Glomerular endothelial cell (primary cell): ENCODE data around the gene KLHDC4. TPM values are rescaled to one million over a fixed set of nuclear protein-coding genes. Genes with fewer than 3 reads are reported as not detected.
"Not testable (repeated sequence)": the region's sequence is repeated elsewhere in the genome, so short reads cannot be mapped to it uniquely, and the experiment has no call there.

Source experiments
- DNase-seq: peaks from one replicate; pipeline ENCODE4 v3.0.0-alpha.2; 2011; ENCODE audit warnings: low read depth, low spot score; ENCODE audit errors: extremely low read depth
- total RNA-seq: library from RNA; depleted of rRNA; stranded (reverse); fragments of >200 nt; gene quantifications from 2 replicates; pipeline ENCODE4 v1.2.3, GENCODE V29; 2015

The KLHDC4 gene
- total RNA-seq, 1 donor from 2014 or later: 21.3 TPM

DNA sequence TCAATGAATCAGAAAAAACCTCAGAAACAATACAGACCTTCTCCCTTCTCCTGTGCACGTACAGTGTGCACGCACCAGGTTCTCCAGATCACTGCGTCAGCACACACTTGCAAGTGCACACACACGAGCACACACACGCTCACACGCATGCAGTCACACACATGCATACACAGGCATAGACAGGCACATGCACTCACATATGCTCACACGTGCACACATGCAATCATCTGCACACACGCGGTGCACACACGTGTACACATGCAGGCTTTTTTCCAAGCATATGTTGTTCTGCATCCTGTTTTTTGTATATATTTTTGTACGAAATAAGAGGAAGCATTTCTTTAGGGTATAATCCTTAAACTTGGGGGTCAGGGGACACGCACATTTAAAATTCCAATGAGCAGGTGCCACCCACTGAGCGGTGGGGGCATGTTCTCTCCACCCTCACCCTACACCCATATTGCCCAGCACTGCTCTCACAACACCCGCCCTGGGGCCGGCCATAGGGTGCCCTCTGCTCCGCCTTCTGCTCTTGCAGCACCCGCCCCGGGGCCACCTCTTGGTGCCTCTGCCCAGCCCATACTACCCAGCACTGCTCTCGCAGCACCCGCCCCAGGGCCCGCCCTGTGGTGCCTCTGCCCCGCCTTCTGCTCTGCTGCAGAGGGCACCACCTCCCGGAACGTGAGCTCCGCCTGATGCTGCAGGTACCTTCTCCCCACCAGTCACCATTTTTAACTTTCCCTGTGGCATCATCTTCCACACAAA is 20.9 kb downstream of the KLHDC4 start:
- no peak for DNase-seq

DNA sequence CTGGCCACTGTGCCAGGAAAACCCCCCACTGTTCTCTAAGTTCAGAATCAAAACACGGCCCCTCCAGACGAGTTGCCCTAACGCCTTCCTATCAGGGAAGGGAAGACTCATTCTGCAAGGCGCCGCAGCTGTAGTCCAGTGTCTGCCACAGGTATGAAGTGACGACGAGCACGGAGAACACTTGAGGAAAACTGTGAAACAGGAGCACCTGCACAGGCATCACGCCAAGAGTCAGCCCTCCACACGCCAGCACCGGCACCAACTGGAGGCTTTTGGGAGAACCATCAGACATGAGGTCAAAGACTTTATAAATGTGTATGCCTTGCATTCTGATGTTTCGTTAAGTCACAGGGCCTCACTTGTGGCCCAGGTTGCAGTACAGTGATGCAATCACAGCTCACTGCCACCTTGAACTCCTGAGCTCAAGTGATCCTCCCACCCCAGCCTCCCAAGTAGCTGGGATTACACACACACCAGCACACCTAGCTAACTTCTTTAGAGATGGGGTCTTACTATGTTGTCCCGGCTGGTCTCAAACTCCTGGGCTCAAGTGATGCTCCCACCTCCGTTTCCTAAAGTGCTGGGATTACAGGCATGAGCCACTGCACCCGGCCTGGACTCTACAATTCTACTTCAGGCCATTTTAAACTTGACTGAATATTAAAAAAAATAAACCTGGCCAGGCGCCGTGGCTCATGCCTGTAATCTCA is 22.9 kb downstream of the KLHDC4 start:
- DNase-seq: no peak

DNA sequence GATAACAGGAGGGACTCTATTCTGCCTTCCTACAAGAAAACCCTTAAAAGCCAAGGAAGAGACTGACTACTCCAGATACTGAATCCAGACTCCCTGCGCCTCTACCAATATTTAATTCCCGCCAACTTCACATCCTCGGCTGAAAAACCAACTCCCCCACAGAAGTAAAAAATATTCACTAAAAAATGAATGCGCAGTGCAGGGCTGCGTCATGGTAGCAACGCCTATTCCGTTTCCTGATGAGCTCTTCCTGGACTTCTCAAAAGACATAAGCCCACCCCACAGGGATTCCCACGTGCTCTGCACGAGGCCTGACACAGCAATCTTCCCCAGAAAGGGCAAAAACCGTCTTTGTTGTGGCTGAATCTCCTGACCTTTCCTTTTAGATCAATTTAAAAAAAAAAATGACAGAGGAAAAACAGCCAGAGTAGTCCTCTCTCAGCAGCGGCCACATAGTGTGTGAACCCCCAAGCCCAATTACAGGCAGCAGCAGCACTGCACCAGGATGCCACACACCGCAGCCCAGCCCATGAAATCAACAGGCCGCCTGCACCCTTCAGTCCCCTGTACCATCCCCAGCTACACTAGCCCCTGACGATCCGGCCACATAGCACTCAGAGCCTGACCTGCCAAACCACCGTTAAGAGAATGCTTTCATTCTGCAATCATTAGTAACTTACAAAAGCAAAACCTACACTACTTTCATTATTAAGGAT is 23.9 kb downstream of the KLHDC4 start:
- no peak for DNase-seq

DNA sequence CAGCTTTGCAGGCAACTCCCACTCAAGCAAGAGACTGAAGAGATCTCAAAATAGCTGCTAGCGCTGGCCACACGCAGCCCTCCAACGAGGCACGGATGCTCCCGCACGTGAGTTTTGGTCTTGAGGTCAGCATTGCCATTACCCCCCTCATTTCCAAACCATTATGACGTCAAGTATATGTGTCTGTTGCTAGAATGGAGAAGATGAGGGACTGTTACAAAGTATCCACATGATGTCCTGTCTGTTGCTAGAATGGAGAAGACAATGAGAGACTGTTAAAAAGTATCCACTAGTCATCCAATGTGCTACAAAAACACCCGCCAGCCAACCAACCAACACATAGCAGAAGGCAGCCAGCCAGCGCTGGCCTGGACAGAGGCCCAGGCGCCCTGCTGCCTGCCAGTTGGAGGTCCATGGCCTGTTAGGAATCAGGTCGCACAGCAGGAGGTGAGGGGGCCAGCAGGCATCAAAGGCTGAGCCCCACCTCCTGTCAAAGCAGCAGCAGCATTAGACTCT is 24.8 kb downstream of the KLHDC4 start:
- no peak for DNase-seq

DNA sequence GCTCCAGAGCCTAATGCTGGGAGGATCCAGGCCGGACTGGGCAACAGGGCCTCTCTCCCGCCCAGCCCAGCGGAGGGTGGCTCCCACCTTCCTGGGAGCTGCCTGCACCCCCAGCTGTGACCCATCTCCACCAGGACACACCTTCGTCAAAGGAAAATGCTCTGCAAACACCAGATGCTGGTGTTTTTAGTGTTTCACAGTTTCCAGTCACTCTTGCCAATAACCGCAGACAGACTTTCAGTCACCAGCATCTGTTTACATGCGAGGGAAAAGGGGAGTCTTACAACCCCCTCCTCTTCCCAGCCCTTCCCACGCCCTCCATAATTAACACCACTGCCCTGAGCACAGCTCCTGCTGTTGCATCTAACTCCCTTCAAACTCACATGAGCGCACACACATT is 25.3 kb downstream of the KLHDC4 start:
- no peak for DNase-seq

DNA sequence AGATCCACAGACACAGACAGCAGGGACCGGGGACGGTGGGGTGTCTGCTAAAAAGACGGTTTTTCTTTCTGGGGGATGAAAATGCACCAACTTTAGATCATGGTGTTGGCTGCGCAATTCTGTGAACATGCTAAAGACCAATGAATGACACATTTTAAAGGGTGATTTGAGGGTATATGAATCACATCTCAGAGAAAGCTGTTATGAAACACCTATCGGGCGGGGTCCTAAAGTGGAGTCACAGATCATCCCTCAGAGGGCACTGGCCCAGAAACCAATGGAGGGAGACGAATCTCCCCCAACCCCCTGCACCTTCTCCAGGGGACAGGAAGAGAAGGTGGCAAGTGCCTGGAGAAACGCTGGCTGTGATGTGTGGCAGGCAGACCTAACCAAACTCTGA is 26.0 kb downstream of the KLHDC4 start:
- DNase-seq: no peak

DNA sequence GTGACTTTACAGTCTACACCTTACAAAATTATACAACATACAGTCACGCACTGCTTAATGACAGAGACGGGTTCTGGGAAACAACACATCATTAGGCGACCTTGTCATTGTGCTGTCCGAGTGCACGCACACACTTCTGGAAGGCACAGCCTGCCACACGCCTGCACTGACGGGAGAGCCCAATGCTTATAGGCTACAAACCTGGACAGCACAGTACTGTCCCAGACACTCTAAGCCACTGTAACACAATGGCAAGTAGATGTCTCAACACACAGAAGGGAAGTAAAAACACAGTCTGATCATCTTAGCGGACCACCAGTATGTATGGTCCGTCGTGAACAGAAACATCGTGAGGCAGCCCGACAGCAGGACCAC is 29.8 kb downstream of the KLHDC4 start:
- no peak for DNase-seq

DNA sequence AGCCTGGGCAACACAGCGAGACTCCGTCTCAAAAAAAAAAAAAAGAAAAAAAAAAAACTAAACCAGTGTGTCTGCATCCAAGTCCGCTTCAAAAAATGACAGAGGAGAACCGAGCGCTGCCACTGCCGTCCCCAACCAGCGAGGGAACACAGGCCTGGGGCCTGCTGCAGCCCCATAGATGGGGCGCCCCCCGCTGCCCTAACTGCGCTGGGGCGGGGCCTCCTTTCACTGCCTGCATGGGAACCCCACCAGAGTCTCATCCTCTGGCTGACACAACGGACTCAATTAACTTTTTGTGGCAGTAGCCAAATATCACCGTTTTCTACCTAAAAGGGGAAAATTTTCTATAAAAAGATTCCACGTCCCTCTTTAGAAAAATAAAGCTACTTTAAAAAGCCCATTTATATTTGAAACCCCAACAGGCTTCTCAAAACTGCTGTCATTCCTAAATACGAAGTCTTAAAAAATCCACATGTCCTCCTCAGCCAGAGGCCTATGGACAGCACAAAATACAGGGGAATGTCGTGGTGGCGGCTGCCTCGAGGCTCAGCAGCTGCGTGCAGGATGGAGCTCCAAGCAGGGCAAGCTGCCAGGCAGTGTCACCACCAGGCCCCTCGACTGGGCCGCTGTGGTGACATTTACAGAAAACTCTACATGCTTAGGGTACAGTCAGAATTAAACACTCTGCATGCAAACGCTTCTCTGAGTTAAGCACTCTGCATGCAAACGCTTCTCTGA is 30.3 kb downstream of the KLHDC4 start:
- DNase-seq: no peak

DNA sequence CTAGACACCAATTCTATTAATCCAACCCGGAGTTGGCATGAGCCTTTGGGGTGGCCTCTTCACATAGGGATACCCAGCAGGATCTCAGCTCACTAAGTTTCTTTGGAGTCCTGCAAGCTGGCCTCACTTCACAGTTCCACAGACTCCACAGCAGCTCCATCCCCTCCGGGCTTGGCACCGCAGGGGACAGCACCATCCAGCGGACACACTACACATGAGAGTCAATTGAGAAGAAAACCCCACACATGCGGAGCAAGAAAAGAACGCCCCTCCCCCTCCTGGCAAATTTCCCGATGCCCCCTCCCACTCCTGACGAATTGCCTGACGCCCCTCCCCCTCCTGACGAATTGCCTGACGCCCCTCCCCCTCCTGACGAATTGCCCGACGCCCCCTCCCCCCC is 31.1 kb downstream of the KLHDC4 start:
- no peak for DNase-seq

DNA sequence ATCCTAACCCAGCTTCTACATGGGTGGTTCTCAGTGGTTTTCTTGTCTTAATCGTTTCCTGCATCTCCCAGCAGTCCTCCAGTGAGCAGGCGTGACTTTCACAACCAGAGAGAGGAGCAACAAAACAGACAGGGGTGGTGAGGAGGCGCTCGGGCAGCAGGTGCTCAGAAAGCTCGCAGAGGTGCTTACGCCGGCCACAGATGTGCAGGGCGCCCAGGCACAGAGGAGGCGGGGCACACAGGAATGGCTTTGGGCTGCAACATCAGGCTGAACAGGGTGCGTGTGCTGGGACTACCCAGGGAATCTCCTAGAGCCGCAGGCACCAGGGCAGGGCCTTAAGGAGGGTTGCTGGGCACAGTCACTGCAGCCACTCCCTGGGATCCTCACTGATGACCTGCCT is 32.6 kb downstream of the KLHDC4 start:
- DNase-seq: no peak

DNA sequence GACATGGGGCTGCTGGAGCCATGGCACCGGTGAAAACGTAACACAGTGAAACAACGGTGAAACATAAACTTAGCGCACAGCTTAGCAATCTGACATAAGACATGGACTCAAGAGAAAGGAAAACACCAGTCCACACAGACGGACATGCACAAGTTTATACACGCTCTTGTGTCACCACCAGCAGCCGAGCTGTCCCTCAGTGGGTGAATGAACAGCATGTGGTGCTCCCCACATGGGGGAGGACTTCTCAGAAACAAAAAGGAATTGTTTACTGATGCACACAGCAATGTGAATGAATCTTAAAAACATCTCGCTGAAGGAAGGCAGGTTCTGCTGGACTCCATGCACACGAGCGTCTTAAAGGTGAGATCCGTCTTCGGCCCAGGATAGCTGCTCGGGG is 34.2 kb downstream of the KLHDC4 start:
- DNase-seq: no peak

DNA sequence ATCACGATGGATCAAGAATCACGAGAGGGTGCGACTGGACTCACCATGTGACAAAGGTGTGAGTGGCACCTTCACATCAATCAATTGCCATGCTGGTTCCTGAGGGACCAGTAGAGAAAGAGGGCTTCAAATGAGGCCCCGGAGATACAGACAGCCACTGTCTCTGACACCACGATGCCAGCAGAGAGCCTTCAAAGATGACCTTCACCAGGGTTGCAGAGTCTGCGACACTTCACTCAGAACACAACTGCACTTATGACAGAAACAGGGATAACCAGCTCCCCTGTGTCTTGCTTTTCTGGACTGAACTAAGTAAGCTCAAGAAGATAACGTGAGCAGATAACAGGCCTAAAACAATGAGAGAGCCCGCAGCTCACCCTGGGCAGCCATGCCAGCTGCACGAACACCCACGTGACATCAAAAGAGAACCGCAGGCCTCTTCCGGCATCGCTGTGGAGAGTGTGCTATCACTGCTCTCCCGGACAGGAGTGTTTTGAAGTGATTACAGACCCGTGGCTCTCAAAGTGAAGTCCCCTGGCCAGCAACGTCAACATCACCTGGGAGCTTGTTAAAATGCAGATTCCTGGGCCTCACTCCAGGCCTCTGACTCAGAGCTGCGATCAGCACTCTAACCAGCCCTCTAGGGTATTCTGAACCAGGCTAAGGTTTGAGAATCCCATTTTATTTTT is 36.4 kb downstream of the KLHDC4 start:
- DNase-seq: no peak

DNA sequence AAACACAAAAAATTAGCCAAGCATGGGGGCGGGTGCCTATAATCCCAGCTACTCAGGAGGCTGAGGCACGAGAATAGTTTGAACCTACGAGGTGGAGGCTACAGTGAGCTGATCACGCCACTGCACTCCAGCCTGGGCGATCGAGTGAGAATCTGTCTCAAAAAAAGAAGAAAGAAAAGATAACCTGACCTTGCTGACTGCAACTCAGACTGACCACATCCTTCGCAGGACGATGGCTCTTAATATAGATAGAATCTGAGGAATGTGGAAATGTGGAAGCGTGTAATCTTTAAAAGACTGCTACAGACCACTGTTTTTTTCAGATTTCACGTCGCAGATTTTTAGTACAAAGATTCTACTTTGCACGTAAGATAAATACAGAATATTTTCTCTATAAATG is 37.8 kb downstream of the KLHDC4 start:
- no peak for DNase-seq

DNA sequence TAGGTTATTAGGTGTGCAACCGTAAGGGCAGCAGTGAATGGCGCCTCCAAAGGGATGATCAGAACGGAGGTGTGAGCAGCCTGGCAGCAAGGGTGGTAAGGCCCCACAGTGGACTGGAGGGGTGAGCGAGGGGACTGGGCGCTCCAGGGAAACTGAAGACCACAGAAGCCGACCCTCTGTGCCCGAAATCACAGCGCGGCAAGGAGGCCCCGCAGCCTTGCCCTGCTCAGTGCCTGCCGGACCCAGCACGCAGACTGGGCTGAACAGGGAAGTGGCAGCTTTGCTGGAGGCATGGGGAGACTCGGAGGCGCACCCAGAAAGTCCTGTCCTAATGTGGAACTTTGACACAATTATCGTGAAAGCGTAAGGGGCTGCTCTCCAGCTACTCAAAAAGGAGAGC is 38.4 kb downstream of the KLHDC4 start:
- DNase-seq: no peak

DNA sequence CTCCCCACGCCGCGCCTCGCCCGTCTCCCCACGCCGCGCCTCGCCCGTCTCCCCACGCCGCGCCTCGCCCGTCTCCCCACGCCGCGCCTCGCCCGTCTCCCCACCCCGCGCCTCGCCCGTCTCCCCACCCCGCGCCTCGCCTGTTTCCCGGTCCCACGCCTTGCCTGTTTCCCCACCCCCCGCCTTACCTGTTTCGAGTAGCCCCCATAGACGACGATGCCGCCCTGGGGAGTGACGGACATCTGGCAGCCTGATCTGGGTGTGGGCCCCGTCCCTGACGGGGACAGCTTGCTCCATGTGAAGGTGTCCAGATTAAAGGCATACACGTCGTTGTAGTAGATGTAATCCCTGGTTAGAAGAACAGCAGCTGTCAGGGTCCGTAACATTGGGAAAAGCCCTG is 39.2 kb downstream of the KLHDC4 start:
- DNase-seq: not testable (repeated sequence)

DNA sequence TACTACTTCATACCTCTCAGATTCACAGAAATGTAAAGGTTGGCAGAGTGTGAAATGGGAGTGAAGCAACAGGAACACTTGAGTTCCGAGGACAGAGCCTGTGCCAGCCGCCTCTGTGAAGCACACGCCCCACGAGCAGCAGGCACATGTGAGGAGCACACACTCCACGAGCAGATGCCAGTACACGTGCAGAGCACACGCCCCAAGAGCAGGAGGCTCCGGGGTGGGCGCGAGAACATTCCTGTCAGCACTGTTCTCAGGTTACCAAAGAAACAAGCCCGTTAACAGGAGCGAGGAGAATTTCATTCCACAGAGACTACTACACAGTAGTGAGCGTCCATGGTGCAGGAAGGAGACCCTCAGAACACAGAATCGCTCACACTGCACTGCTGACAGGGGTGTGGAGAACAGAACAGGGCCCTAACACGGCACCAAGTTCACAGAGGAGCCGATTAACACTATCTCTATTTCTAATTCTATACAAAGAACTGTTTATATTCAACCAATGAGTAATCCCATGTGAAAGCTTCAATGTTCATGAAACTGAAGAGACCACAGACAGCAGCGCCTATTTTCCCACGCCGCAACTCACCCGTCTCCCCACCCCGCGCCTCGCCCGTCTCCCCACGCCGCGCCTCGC is 40.1 kb downstream of the KLHDC4 start:
- no peak for DNase-seq

DNA sequence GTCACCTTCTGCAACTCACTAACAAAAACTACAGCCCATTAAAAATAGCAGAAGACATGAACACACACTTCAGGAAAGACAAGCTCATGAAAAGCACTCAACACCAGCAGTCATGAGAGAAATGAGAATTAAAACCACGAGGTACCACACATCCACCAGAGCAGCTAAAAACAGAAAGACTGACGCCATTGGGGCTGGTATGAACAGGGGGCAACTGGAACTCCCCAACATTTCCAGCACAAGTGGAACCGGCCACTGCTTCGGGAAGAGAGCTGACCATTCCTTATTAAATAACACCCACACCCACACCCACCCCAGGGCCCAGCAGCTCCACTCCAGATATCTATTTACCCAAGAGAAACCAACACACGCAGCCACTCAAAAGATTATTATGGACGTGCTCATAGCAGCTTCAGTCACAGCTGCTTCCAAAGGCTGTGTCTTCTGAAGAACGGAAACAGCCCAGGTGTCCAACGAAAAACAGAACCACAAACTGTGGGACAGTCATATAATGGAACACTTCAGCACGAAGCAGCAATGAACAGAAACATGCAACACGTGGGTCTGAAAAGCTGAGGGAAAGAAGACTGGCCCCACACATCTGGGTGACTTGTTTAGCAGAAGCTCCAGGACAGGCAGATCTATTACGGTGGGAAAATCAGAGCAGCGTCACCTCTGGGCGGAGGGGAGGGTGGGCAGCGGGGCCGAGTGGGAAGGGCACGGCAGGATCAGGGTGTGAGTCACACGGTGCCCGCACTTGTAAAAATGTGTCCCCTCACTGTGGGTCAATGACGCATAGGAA is 41.1 kb downstream of the KLHDC4 start:
- DNase-seq: no peak

DNA sequence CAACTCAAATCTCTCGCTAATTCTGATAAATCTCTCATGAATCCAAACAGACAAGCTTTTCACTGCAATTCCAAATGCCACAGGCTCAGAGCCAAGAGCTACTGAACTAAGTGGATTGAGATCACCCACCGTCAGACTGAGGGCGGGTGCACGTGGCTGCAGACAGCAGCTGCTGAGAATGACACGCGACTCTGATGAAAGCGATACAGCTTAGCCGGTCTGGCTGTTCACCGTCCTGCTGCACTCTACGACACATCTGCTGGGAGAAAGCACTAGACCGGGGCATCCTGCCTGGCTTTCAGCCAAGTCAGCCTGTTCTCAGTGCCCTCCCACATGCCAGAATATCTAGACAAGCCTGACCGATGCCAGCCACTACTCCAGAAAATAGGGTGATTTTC is 42.6 kb downstream of the KLHDC4 start:
- peak; percentile 44 for DNase-seq

DNA sequence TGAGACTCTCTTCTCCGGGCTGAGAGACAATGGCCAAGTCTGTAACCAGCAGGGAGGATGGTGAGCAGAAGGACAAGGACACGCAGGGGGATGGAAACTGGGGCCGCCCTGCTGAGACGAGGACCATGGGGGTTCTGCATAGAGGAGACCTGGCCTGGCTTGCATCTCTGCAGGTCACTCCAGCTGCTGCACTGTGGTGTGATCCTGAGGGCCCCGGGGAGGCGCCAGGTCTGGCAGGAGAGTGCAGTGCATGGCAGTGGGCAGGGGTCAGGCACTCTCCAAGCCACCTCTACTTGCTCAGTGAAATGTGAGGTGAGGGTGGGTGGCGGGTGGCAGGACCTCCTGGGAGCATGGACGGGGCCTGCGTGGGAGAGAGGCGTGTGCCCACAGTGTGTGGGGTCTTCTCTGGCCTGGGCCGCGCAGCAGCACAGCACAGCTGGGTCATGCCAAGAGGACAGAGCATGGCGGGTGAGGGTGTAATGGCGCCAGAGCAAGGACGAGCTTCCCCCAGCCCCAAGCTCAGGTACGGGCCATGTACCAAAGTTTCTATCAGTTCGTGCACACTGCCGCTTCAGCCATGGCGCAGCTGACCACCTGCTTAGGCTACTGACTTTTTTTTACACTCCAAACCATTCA is 43.1 kb downstream of the KLHDC4 start:
- DNase-seq: no peak
